Germinal center (tissue), 1 donor: ENCODE results near the gene GPLD1.
"Not testable (repeated sequence)": the region's sequence is repeated elsewhere in the genome, so short reads cannot be mapped to it uniquely, and the experiment has no call there.

Experiments
- DNase-seq: peaks from one replicate; pipeline ENCODE4 v3.0.0; 2012; ENCODE audit warnings: mixed read lengths, low spot score

GPLD1 gene

GRCh38 chr6:24453921-24454320 is 35.5 kb downstream of the GPLD1 start:
- no peak for DNase-seq

GRCh38 chr6:24451581-24452388 is 37.6 kb downstream of the GPLD1 start:
- no peak for DNase-seq

- DNase-seq, result no peak
Measured at GRCh38 chr6:24448828-24449525, 40.4 kb downstream of the GPLD1 start.

- DNase-seq, result no peak
Measured at GRCh38 chr6:24448396-24448795, 41.0 kb downstream of the GPLD1 start.

- no peak for DNase-seq
Measured at GRCh38 chr6:24446670-24447069, 42.7 kb downstream of the GPLD1 start.

- no peak for DNase-seq
Measured at GRCh38 chr6:24445704-24446103, 43.7 kb downstream of the GPLD1 start.

- DNase-seq, result no peak
Measured at GRCh38 chr6:24444588-24444987, 44.8 kb downstream of the GPLD1 start.

GRCh38 chr6:24441599-24441904 is 47.8 kb downstream of the GPLD1 start:
- no peak for DNase-seq

GRCh38 chr6:24440897-24441598 is 48.3 kb downstream of the GPLD1 start:
- no peak for DNase-seq

- DNase-seq, result no peak
Measured at GRCh38 chr6:24439858-24440539, 49.4 kb downstream of the GPLD1 start.

- no peak for DNase-seq
Measured at GRCh38 chr6:24436979-24437378, 52.4 kb downstream of the GPLD1 start.

- DNase-seq, result no peak
Measured at GRCh38 chr6:24432611-24433010, 56.8 kb downstream of the GPLD1 start.

GRCh38 chr6:24431045-24431451 is 58.3 kb downstream of the GPLD1 start:
- peak; percentile 49 for DNase-seq

GRCh38 chr6:24430086-24430485 is 59.3 kb downstream of the GPLD1 start:
- DNase-seq, result no peak

GRCh38 chr6:24429146-24429545 is 60.2 kb downstream of the GPLD1 start:
- DNase-seq, result no peak

- no peak for DNase-seq
Measured at GRCh38 chr6:24428615-24429014, 60.8 kb downstream of the GPLD1 start.

- DNase-seq, result no peak
Measured at GRCh38 chr6:24426729-24427446, 62.5 kb downstream of the GPLD1 start.

- no peak for DNase-seq
Measured at GRCh38 chr6:24425091-24425490, 64.3 kb downstream of the GPLD1 start.

GRCh38 chr6:24419526-24419925 is 69.9 kb downstream of the GPLD1 start:
- no peak for DNase-seq

- DNase-seq, result no peak
Measured at GRCh38 chr6:24415753-24416152, 73.6 kb downstream of the GPLD1 start.

GRCh38 chr6:24414531-24414930 is 74.8 kb downstream of the GPLD1 start:
- DNase-seq, result not testable (repeated sequence)

- DNase-seq, result no peak
Measured at GRCh38 chr6:24412294-24412693, 77.1 kb downstream of the GPLD1 start.
